Osteoblast (primary cell): ENCODE data around the gene LMO3. TPM values are rescaled to one million over a fixed set of nuclear protein-coding genes. Genes with fewer than 3 reads are reported as not detected.

ENCODE experiments used
- DNase-seq: peaks from one replicate; pipeline ENCODE4 v3.0.0; 2011; ENCODE audit warnings: low spot score, mixed read lengths; ENCODE audit not compliant: insufficient read length; ENCODE audit errors: missing footprints
- H2AFZ ChIP-seq: 2 replicates; pipeline ENCODE4 v1.6.0; 2011; ENCODE audit warnings: mild to moderate bottlenecking, low read length
- H3K27ac ChIP-seq: 2 replicates; pipeline ENCODE4 v1.5.1; 2011; ENCODE audit warnings: mild to moderate bottlenecking, low read depth, low read length, moderate library complexity
- H3K27me3 ChIP-seq: 2 replicates; pipeline ENCODE4 v1.6.0; 2012; ENCODE audit warnings: mild to moderate bottlenecking, control low read depth, inconsistent platforms, low read length, moderate library complexity; ENCODE audit not compliant: insufficient read depth
- H3K36me3 ChIP-seq: 2 replicates; pipeline ENCODE4 v1.5.1; 2011; ENCODE audit warnings: mild to moderate bottlenecking, low read length, control low read depth, moderate library complexity; ENCODE audit not compliant: insufficient read depth
- H3K4me1 ChIP-seq: 2 replicates; pipeline ENCODE4 v1.5.1; 2011; ENCODE audit warnings: mild to moderate bottlenecking, low read length, control low read depth, moderate library complexity; ENCODE audit not compliant: insufficient read depth
- H3K4me2 ChIP-seq: 2 replicates; pipeline ENCODE4 v1.6.0; 2011; ENCODE audit warnings: mild to moderate bottlenecking, low read length; ENCODE audit not compliant: insufficient read depth
- H3K4me3 ChIP-seq: fragments of 200-600 bp; sonication (generic); 3 replicates; pipeline ENCODE4 v1.5.1; 2012; ENCODE audit warnings: mild to moderate bottlenecking, low read length, inconsistent platforms; ENCODE audit not compliant: insufficient read depth
- H3K79me2 ChIP-seq: 2 replicates; pipeline ENCODE4 v1.6.0; 2012; ENCODE audit warnings: mild to moderate bottlenecking, low read length, control low read depth, inconsistent platforms; ENCODE audit not compliant: insufficient read depth
- H3K9me3 ChIP-seq: 2 replicates; pipeline ENCODE4 v1.5.1; 2011; ENCODE audit warnings: low read depth, low read length, control low read depth
- H4K20me1 ChIP-seq: 2 replicates; pipeline ENCODE4 v1.6.0; 2012; ENCODE audit warnings: mild to moderate bottlenecking, low read length, control low read depth; ENCODE audit not compliant: insufficient read depth
- total RNA-seq: library from RNA; depleted of rRNA; stranded (reverse); fragments of >200 nt; gene quantifications from 2 replicates; pipeline ENCODE4 v1.2.3, GENCODE V29; 2012
- TF ChIP-seq, protein P1 (sequence below): IDR thresholded peaks from 2 replicates; pipeline ENCODE4 v1.5.1; 2011; ENCODE audit warnings: mild to moderate bottlenecking, low read depth, low read length, moderate library complexity; ENCODE audit errors: extremely low read depth

The LMO3 gene
- total RNA-seq, 1 donor, result 3.3 TPM

DNA sequence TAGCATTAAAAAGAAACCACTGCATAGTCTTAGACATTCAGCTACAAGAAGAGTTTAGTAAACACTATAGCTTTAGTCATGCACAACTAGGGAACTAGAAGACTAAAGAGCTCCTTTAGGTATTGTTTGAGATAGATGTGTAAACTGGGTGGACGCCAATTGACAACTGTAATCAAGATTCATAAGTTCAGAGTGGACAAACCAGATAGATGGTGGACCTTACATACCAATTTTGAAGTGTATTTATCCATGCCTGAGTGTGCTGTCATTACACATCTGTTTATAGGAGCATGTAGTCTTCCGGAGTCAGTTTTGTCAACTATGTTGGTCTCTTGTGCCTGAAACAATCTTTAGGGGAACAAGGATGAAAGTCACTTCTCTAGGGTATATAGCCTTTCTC, 96.6 kb downstream of the LMO3 start:
- no peak overlapping the region for H3K4me3 ChIP-seq
- H3K4me2 ChIP-seq, result no peak overlapping the region
- TF ChIP-seq, protein P1, sequence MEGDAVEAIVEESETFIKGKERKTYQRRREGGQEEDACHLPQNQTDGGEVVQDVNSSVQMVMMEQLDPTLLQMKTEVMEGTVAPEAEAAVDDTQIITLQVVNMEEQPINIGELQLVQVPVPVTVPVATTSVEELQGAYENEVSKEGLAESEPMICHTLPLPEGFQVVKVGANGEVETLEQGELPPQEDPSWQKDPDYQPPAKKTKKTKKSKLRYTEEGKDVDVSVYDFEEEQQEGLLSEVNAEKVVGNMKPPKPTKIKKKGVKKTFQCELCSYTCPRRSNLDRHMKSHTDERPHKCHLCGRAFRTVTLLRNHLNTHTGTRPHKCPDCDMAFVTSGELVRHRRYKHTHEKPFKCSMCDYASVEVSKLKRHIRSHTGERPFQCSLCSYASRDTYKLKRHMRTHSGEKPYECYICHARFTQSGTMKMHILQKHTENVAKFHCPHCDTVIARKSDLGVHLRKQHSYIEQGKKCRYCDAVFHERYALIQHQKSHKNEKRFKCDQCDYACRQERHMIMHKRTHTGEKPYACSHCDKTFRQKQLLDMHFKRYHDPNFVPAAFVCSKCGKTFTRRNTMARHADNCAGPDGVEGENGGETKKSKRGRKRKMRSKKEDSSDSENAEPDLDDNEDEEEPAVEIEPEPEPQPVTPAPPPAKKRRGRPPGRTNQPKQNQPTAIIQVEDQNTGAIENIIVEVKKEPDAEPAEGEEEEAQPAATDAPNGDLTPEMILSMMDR, result no peak
- no peaks in the 10 kb centered on the region for H3K27me3 ChIP-seq
- no peaks in the 10 kb centered on the region for H3K79me2 ChIP-seq
- no peak overlapping the region for H3K27ac ChIP-seq
- no peaks in the 10 kb centered on the region for H3K9me3 ChIP-seq
- no peaks in the 10 kb centered on the region for H3K36me3 ChIP-seq
- H2AFZ ChIP-seq, result no peak overlapping the region
- DNase-seq, result peak; percentile 54
- H3K4me1 ChIP-seq, result no peaks in the 10 kb centered on the region
- H4K20me1 ChIP-seq, result no peaks in the 10 kb centered on the region

DNA sequence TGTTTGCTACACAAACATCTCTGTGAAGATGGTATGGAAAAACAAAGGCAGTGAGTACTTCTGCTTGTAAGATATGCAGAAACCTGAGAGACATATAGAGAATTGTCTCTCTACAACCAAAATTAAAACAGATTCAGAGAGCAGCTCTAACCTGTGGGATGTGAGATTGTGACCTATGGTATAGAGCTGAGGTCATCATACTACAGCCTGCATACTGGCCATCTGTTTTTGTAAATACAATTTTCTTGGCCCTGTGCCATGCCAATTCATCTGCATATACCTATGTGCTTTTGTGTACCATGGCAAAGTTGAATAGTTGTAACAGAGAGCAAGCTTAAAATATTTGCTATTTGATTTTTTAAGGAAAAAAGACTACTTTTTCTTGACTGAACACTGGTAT, 99.6 kb downstream of the LMO3 start:
- Histone ChIP-seq H3K4me2 (no peak overlapping the region), H3K4me1 (no peaks in the 10 kb centered on the region), H2AFZ (no peak overlapping the region), H4K20me1 (no peaks in the 10 kb centered on the region), H3K79me2 (no peaks in the 10 kb centered on the region), H3K9me3 (no peaks in the 10 kb centered on the region), H3K4me3 (no peak overlapping the region), H3K27me3 (no peaks in the 10 kb centered on the region), H3K27ac (no peak overlapping the region), H3K36me3 (no peaks in the 10 kb centered on the region)
- no peak for DNase-seq
- TF ChIP-seq, protein P1, result no peak

DNA sequence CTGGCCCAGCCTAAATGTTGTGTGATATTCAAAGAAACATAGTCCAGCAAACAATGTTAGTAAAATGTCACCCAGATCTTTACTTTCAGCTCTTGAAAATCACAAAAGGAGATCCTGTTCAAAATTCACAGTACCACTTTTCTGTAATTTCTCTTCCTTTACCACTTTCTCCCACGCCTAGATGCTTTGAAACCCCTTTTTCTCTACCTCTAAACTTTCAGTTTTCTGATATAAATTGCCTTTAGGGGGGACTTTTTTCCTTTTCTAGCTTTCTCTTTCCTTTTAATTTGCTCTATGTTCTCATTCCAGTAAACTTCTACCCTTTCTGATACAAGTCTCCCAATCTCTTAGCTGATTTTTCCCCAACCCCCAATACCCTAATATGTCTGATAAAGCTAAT, 101.8 kb downstream of the LMO3 start:
- no peak overlapping the region for H2AFZ ChIP-seq
- TF ChIP-seq, protein P1, result no peak
- H4K20me1 ChIP-seq, result no peaks in the 10 kb centered on the region
- no peaks in the 10 kb centered on the region for H3K79me2 ChIP-seq
- no peaks in the 10 kb centered on the region for H3K4me1 ChIP-seq
- no peaks in the 10 kb centered on the region for H3K27me3 ChIP-seq
- no peak overlapping the region for H3K4me3 ChIP-seq
- H3K27ac ChIP-seq, result no peak overlapping the region
- H3K4me2 ChIP-seq, result no peak overlapping the region
- H3K9me3 ChIP-seq, result no peaks in the 10 kb centered on the region
- no peaks in the 10 kb centered on the region for H3K36me3 ChIP-seq
- DNase-seq, result no peak

DNA sequence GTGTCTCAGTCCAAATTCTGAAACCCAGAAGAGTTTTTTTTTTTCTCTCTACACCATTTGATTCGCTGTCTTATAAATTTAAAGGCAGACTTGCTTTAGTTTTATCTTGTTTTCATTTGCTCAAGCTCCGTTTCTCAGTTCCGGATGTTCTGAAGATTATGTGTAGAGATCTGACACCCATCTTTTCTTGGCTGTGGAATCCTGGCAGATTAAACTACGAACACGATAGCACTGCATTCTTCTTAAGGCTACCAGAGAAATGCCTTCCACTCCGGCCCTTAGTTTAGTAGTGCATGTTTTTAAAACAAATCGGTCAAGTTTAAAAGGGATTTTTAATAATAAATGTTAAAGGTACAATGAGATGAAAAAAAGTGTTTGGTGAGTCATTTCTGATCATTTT, 106.4 kb downstream of the LMO3 start:
- Histone ChIP-seq H3K4me1 (no peaks in the 10 kb centered on the region), H3K4me2 (no peak overlapping the region), H3K9me3 (no peaks in the 10 kb centered on the region), H2AFZ (no peak overlapping the region), H3K79me2 (no peaks in the 10 kb centered on the region), H3K36me3 (no peaks in the 10 kb centered on the region), H4K20me1 (no peaks in the 10 kb centered on the region), H3K4me3 (no peak overlapping the region), H3K27ac (no peak overlapping the region), H3K27me3 (no peaks in the 10 kb centered on the region)
- DNase-seq, result no peak
- TF ChIP-seq, protein P1, result no peak
